RPMI8226 (cell line): ENCODE results near the gene CHAD.
"Not testable (repeated sequence)": the region's sequence is repeated elsewhere in the genome, so short reads cannot be mapped to it uniquely, and the experiment has no call there.

Experiments
- DNase-seq: peaks from one replicate; pipeline ENCODE4 v3.0.0-alpha.2; 2015

Gene CHAD

GRCh38 chr17:50493744-50494143 is 25.1 kb upstream of the CHAD start:
- DNase-seq, result no peak

GRCh38 chr17:50492214-50492613 is 23.5 kb upstream of the CHAD start:
- DNase-seq, result no peak

GRCh38 chr17:50491505-50491904 is 22.8 kb upstream of the CHAD start:
- DNase-seq, result no peak

- no peak for DNase-seq
Measured at GRCh38 chr17:50488880-50489279, 20.2 kb upstream of the CHAD start.

GRCh38 chr17:50487213-50488096 is 18.8 kb upstream of the CHAD start:
- DNase-seq, result no peak

- DNase-seq, result no peak
Measured at GRCh38 chr17:50484386-50485155, 15.9 kb upstream of the CHAD start.

- no peak for DNase-seq
Measured at GRCh38 chr17:50483266-50483665, 14.6 kb upstream of the CHAD start.

- peak; percentile 90 for DNase-seq
Measured at GRCh38 chr17:50482516-50482915, 13.8 kb upstream of the CHAD start.

- no peak for DNase-seq
Measured at GRCh38 chr17:50482110-50482509, 13.4 kb upstream of the CHAD start.

- no peak for DNase-seq
Measured at GRCh38 chr17:50481648-50482047, 13.0 kb upstream of the CHAD start.

- no peak for DNase-seq
Measured at GRCh38 chr17:50480854-50481490, 12.3 kb upstream of the CHAD start.

- no peak for DNase-seq
Measured at GRCh38 chr17:50480142-50480764, 11.6 kb upstream of the CHAD start.

- DNase-seq, result peak; percentile 92
Measured at GRCh38 chr17:50479522-50480141, 11.0 kb upstream of the CHAD start.

- peak; percentile 96 for DNase-seq
Measured at GRCh38 chr17:50478391-50479381, 10.0 kb upstream of the CHAD start, which contains the start of gene RSAD1. Gene RSAD1, plus strand, starts transcription at chr17:50478860. Its CDS starts 25 bp downstream, at chr17:50478885.

GRCh38 chr17:50477976-50478375 is 9.3 kb upstream of the CHAD start:
- no peak for DNase-seq

GRCh38 chr17:50476545-50477315 is 8.1 kb upstream of the CHAD start:
- DNase-seq, result no peak

- not testable (repeated sequence) for DNase-seq
Measured at GRCh38 chr17:50475775-50476544, 7.3 kb upstream of the CHAD start.

GRCh38 chr17:50475362-50475761 is 6.7 kb upstream of the CHAD start:
- DNase-seq, result no peak

GRCh38 chr17:50474523-50474922 is 5.8 kb upstream of the CHAD start:
- DNase-seq, result no peak

- no peak for DNase-seq
Measured at GRCh38 chr17:50473901-50474300, 5.2 kb upstream of the CHAD start.
